K562 (cell line): ENCODE measurements around the gene CACNA2D4.

Experiments used
- CHAMP1 ChIP-seq: fragments of 450-650 bp; IDR thresholded peaks from 2 replicates; pipeline ENCODE4 v1.6.1; 2016; ENCODE audit warnings: mild to moderate bottlenecking
- EP300 ChIP-seq: IDR thresholded peaks from 2 replicates; pipeline ENCODE4 v1.6.1; 2012; ENCODE audit warnings: low read length, improper control_type of control experiment
- GATA2 ChIP-seq: sonication (generic); formaldehyde crosslinking; IDR thresholded peaks from 2 replicates; pipeline ENCODE4 v1.4.0; 2020; ENCODE audit warnings: mild to moderate bottlenecking, missing genetic modification reagents
- POLR2AphosphoS5 ChIP-seq: IDR thresholded peaks from 2 replicates; pipeline ENCODE4 v1.6.1; 2011; ENCODE audit warnings: mild to moderate bottlenecking, low read depth, low read length, moderate library complexity; ENCODE audit not compliant: control insufficient read depth, insufficient read depth

GRCh38 chr12:1879633-1880032 is 38.8 kb downstream of the CACNA2D4 start:
- TF ChIP-seq CHAMP1 (no peak), GATA2 (CRISPR knock-in tag) (no peak), POLR2AphosphoS5 (no peak), EP300 (no peak)
